Brain microvascular endothelial cell (primary cell): ENCODE data around the gene TNFSF18.
A peak's percentile ranks its signal among the peaks of the same experiment; 100 is the strongest.

Source experiments
- DNase-seq: peaks from one replicate; pipeline ENCODE4 v3.0.0-alpha.2; 2020
- H3K27ac ChIP-seq: fragments of 250-450 bp; sonication (Bioruptor Pico); 2 replicates; pipeline ENCODE4 v1.5.1; 2020; ENCODE audit warnings: mild to moderate bottlenecking, moderate library complexity
- H3K27me3 ChIP-seq: fragments of 250-450 bp; sonication (Bioruptor Pico); replicated peaks from 2 replicates; pipeline ENCODE4 v1.5.1; 2020; ENCODE audit warnings: mild to moderate bottlenecking
- H3K36me3 ChIP-seq: fragments of 250-450 bp; sonication (Bioruptor Pico); replicated peaks from 2 replicates; pipeline ENCODE4 v1.5.1; 2020; ENCODE audit warnings: mild to moderate bottlenecking
- H3K4me3 ChIP-seq: 2 replicates; pipeline ENCODE4 v1.5.1; 2011; ENCODE audit warnings: low read depth, mild to moderate bottlenecking, control low read depth, low read length, moderate library complexity
- CTCF ChIP-seq: IDR thresholded peaks from 2 replicates; pipeline ENCODE4 v1.5.1; 2011; ENCODE audit warnings: low read depth, mild to moderate bottlenecking, moderate library complexity, low read length, control low read depth, inconsistent platforms; ENCODE audit errors: missing control alignments
- in situ Hi-C: cut with HindIII; loops from 2 replicates; pipeline ENCODE4 v1.10.0; 2017; ENCODE audit warnings: low sequenced_read_pairs, low pct_ligation_motif_present

Gene TNFSF18

GRCh38 chr1:173062150-173062938, 11.6 kb upstream of the TNFSF18 start:
- DNase-seq = peak; percentile 70
- in situ Hi-C loops = no loop called here
- Histone ChIP-seq H3K27me3 (no peaks in the 10 kb centered on the region), H3K4me3 (no peak overlapping the region), H3K36me3 (no peaks in the 10 kb centered on the region), H3K27ac (no peak overlapping the region)
- no peak for TF ChIP-seq CTCF

- in situ Hi-C loops = no loop called here
- no peak overlapping the region for H3K27ac ChIP-seq
- no peaks in the 10 kb centered on the region for H3K27me3 ChIP-seq
- no peaks in the 10 kb centered on the region for H3K36me3 ChIP-seq
- DNase-seq = no peak
- no peak overlapping the region for H3K4me3 ChIP-seq
- no peak for TF ChIP-seq CTCF
Measured at GRCh38 chr1:173058556-173058955, 7.8 kb upstream of the TNFSF18 start.

- no peaks in the 10 kb centered on the region for H3K36me3 ChIP-seq
- no peak for TF ChIP-seq CTCF
- in situ Hi-C loops = no loop called here
- no peak overlapping the region for H3K27ac ChIP-seq
- H3K4me3 ChIP-seq = no peak overlapping the region
- DNase-seq = no peak
- no peaks in the 10 kb centered on the region for H3K27me3 ChIP-seq
Measured at GRCh38 chr1:173057984-173058383, 7.2 kb upstream of the TNFSF18 start.

- Histone ChIP-seq H3K27ac (no peak overlapping the region), H3K4me3 (no peak overlapping the region), H3K36me3 (no peaks in the 10 kb centered on the region), H3K27me3 (no peaks in the 10 kb centered on the region)
- no peak for TF ChIP-seq CTCF
- in situ Hi-C loops = no loop called here
- DNase-seq = no peak
Measured at GRCh38 chr1:173056365-173056764, 5.6 kb upstream of the TNFSF18 start.

GRCh38 chr1:173052681-173053196, 2.0 kb upstream of the TNFSF18 start:
- Histone ChIP-seq H3K27ac (no peak overlapping the region), H3K27me3 (no peaks in the 10 kb centered on the region), H3K4me3 (no peak overlapping the region), H3K36me3 (no peaks in the 10 kb centered on the region)
- no peak for DNase-seq
- in situ Hi-C loops = no loop called here
- no peak for TF ChIP-seq CTCF

- DNase-seq = no peak
- in situ Hi-C loops = no loop called here
- Histone ChIP-seq H3K27me3 (no peaks in the 10 kb centered on the region), H3K36me3 (no peaks in the 10 kb centered on the region), H3K27ac (peak overlapping the region; percentile 66), H3K4me3 (no peak overlapping the region)
- no peak for TF ChIP-seq CTCF
Measured at GRCh38 chr1:173049322-173049633, 1.5 kb downstream of the TNFSF18 start.
